HS-5 (cell line): Measurements from ENCODE around the gene ADAMTS17.

Experiments used
- DNase-seq: peaks from one replicate; pipeline ENCODE4 v3.0.0-alpha.2; 2012; ENCODE audit warnings: low read depth

Gene ADAMTS17, protein sequence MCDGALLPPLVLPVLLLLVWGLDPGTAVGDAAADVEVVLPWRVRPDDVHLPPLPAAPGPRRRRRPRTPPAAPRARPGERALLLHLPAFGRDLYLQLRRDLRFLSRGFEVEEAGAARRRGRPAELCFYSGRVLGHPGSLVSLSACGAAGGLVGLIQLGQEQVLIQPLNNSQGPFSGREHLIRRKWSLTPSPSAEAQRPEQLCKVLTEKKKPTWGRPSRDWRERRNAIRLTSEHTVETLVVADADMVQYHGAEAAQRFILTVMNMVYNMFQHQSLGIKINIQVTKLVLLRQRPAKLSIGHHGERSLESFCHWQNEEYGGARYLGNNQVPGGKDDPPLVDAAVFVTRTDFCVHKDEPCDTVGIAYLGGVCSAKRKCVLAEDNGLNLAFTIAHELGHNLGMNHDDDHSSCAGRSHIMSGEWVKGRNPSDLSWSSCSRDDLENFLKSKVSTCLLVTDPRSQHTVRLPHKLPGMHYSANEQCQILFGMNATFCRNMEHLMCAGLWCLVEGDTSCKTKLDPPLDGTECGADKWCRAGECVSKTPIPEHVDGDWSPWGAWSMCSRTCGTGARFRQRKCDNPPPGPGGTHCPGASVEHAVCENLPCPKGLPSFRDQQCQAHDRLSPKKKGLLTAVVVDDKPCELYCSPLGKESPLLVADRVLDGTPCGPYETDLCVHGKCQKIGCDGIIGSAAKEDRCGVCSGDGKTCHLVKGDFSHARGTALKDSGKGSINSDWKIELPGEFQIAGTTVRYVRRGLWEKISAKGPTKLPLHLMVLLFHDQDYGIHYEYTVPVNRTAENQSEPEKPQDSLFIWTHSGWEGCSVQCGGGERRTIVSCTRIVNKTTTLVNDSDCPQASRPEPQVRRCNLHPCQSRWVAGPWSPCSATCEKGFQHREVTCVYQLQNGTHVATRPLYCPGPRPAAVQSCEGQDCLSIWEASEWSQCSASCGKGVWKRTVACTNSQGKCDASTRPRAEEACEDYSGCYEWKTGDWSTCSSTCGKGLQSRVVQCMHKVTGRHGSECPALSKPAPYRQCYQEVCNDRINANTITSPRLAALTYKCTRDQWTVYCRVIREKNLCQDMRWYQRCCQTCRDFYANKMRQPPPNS

DNA sequence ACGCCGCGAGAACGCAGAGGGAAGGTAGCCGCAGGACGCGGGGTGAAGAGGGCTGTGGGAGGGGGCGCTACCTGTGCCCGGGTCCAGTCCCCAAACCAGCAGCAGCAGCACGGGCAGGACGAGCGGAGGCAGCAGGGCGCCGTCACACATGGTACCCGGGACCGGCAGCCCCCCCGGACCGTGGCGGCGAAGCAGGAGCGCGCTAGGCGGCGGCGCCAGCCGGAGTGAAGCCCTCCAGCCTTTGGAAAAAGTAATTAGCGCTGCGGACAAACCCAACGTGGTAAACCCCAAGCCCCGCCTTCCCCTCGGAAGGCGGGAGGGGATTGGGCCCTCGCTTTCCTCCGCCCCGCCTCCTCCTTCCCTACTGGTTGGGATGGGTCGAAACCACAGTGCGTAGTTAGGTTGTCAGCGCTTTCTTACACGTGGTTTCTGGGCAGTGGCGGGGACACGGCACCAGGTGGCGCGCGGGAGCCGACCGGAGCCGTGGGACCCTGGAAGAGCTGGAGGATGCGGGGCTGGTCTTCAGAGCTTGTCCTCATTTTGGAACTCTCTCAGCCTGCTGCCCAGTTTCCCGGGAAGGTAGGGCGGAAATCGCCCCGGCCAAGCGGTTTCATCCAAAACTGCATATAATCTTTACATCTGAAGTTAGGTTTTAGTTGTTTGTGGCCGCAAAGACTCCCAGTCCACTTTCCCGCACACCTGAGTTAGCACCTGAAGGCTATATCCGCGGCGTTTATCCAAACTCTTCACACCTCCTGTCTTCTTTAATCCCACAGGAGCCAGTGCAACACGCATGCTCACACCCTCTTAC, at the start of gene ADAMTS17:
Gene ADAMTS17 (minus strand): TSS at position 226 of the 811 bp plus-strand sequence. CDS start 76 bp downstream, at position 150.
- DNase-seq, result no peak

DNA sequence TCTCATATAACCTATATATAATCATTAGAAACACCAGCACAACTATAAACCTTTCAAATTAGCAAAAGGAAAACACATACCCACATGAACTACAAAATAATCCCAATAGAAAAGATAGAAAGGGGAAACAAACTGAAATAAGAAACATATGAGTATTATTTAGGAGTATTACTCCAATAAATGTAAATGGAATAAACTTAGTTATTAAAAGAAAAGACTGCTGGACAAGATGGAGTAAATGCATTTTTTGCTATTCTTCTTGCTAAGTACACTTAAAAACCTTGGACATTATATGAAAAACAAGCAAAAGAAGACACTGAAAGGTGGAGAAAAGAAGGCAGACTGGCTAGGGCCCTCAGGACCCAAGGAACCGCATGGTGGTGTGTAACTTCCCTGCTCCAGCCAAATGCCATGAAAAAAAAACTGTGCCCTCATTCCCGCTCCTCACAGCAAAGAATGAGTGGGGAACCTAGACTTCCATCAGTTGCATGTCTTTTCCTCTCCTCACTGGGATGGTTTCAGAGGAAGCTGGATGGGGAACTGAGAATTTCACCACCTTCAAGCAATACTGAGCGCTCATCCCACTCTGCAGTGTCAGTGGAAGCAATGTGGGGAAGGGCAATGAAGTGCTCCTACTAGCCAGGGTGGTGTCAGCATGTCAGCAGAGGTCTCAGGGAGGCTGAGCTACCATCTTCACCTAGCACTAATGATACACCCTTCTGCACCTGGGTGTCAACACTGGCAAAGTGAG, 43.7 kb upstream of the ADAMTS17 start:
- DNase-seq, result no peak

DNA sequence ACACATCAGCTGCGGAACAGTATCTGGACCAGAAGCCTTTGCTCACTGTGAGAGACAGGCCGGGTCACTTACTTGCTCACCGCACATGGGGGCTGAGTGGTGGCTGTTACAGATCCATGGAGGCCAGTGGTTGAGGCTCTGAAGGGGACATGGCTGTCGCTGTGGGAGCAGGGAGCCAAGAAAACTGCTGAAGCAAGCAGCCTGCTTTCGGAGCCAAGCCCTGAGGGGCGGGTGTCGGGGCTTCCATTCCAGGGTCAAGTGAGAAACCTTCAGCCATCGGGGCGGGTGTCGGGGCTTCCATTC, 42.3 kb upstream of the ADAMTS17 start:
- DNase-seq, result no peak

DNA sequence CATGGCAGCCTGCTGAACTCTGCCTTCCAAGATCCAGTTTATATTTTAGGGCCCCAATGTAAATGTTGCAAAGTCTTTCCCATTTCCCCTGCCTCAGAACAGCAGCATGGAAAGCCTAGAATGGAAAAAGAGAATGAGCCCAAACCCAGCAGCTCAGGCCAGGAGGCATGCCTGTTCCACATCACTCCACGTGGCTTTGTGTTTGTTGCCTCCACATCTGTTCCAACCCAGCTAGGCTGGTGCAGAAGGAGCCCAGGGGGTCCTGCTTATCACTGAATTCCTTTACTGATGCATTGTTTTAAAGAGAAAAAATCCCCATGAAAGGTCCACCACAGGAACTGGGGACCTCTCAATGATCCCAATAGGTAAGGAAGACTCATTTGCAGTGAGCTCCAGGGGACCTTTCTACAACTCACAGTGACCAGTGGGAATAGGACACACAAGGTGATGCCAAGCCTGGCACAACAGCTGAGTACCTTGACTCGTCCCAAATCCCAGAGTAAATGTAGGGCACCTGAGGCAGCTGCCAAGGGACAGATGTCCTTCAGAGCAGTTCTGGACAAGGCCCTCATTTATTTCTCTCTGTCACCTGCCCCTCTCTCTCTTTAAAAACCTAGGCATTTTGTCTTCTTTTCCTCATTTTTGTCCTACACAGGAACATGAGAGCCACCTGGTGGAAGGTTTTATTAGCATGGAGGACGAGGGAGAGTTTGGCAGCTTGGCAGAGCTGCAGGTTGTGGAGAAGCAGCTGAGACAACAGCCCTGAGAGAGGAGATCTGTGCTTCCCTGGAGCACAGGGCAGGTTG, 41.7 kb upstream of the ADAMTS17 start:
- no peak for DNase-seq

DNA sequence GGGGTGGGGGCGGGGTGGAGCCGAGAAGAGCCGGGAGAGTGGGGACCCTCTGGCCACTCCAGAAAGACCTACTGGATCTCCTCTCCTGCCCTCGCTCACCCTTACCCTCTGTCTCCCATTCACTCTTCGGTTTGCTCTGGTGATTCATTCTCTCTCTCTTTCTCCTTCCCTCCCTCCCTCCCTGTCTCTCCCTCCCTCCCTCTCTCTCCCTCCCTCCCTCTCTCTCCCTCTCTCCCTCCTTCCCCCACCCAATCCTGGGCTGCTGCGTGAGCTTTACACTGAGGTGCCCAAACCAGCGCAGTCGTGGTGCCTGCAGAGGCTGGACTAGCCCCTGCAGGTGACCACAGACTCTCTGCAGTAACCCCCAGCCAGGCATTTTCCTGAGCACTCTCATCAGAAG, 32.2 kb upstream of the ADAMTS17 start:
- no peak for DNase-seq

DNA sequence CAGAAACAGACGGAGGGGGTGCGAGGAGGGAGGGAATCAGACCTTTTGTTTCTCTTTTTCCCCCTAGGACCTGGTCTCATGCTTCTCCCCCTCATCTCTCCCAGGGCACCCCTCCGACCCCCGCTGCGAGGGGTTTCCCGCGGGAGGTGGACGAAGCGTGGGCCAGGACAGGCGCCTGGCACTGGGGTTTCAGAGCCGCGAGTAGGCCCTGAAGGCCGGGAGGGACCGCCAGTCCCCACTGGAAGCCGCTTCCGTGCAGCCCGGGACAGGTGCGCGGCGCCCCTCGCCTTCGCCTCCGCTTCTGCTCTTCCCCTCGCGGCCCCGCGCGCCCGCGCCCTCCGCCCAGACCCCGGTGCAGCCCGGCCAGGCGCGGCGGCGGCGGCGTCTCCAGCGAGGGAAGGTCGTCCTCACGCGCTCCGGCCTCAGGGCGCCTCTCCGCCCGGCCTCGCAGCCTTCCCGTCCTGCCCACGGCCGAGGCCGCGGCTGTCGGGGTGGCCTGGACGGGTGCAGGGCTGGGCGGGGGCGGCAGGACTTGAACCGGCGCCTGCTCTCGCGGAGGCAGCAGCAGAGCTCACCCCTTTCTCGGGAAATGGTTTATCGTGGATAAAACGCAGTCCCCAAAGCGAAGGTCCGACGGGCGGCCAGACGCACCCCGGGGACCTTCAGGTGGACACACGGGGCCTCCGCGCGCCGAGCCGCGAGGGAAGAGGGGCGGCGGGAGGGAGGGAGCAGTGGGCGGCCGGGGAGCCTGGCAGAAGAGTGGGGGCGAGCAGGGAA, 31.5 kb upstream of the ADAMTS17 start:
- DNase-seq, result no peak

DNA sequence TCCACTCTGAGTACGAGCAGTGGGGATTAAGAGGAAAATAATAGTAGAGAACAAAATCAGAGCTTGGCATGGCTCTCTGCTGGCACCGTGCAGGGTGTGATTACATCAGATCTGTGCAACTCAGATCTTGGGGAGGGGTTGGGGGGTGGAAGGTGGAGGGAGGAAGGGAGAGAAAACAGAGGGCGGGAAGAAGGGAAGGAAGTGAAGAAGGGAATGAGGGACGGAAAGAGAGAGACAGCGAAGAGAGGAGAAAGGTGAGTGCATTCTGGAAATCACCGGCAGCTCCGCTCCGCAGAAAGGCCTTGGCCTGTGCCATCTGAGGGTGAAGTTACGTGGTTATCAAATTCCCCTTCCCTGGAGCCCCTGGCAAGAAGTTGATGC, 31.0 kb upstream of the ADAMTS17 start:
- no peak for DNase-seq

DNA sequence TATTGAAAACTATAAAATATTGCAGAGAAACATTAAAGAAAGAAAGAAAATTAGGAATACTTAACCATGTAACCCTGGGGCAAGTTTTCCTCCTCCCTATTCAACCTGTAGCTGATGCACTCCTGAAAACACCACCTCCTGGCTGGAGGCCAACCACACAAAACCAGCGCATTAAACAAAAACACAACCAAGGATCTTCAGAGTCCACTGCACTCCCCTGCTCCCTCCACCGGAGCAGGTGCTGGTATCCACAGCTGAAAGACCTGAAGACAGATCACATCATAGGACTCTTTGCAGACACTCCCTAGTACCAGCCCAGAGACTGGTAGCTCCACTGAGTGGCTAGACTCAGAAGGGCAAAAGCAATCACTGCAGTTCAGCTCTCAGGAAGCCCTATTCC, 13.6 kb upstream of the ADAMTS17 start:
- DNase-seq, result no peak

DNA sequence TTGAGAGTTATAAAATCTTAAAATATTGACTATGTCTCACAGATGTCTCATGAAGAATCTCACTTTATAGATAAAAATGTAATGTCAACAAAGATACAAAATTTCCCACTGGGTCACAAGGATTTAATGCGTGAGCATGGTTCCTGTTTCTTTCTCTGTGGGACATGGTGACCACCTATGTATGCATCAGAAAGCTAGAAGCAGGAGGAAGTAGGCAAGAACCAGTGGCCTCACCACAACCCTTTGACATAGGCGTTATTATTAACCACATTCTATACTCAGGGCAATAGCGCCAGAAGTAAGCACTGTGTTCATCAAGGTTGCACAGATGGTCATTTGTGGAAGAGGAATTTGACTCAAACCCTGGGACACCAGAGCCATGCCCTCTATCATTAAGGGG, 11.7 kb upstream of the ADAMTS17 start:
- DNase-seq, result no peak

DNA sequence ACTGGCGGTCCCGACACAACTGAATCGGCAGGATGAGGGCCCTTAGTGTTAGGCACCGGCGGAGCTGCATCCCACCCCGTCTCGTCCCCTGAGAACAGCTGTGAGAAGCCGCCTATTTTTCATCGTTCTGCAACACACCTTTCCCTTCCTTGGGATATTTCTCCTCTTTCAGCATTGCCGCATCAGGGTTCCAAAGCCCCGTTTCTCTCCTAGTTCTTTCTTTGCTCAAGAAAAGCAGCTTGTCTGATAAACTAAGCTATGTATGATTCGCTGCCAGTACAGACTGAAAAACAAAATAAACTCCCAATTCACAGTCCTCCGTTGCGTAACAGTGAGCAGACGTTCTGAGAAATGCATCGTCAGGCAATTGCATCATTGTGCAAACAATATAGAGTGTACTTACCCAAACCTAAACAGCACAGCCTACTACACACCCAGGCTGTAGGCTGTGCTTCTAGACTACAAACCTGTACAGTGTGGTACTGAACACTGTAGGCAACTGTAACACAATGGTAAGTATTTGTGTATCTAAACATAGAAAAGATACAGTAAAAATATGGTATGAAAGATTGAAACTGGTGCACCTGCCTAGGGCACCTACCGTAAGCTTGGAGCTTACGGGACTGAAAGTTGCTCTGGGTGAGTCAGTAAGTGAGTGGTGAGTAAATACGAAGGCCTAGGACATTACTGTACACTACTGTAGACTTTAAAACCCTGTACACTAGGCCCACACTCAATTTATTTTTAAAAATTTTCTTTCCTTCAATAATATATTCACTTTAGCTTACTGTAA, 8.9 kb upstream of the ADAMTS17 start:
- no peak for DNase-seq

DNA sequence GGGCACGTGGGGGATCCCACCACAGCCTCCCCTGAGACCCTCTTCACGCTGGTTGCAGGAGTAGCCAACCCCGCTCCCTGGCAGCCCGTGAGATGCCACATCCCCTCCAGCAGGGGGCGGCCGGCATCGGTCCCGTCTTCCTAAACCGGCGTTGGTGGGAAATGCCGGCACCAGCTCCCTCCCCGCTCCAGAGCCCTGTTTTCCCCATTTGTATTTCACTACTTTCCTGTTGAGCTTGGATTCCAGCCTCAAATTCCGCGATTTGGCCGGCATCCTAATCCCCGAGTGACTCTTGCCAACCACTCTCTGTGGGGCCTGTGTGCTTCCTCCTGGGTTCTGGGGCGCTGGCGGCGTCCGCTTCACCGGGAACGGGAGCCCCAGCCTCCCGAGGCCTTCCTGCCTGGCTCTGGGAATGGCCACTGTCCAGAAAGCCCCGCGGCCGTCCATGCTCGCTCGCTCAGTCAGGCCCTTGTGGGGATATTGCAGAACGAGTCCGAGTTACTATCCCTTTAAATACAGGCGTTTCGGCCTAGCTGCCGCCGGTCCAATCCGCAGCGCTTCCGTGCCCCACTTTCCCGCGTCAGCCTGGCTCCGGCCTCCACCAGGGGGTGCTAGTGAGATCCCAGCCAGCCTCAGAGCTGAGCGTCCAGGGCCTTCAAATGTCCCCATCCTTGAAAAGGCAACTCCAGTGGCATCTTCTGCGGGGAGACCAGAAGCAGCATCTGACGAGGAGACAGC, 8.1 kb upstream of the ADAMTS17 start:
- DNase-seq, result no peak

DNA sequence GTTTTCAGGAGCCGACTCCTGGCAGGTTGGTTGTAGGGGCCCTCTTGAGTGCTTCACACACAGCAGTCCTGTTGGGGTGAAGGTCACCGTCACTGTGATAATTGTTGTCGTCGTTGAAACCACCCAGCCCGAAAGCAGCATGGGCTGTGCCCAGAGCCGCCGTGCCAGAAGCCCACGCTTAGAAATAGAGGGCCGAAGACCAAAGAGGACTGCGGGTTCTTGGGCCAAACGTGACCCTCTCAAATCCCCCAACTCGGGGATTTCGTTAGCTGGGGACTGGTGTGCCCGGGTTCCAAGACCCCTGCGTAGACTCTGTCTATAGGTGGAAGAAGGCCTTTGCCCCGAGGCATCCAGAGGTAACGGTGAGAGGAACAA, 7.5 kb upstream of the ADAMTS17 start:
- no peak for DNase-seq

DNA sequence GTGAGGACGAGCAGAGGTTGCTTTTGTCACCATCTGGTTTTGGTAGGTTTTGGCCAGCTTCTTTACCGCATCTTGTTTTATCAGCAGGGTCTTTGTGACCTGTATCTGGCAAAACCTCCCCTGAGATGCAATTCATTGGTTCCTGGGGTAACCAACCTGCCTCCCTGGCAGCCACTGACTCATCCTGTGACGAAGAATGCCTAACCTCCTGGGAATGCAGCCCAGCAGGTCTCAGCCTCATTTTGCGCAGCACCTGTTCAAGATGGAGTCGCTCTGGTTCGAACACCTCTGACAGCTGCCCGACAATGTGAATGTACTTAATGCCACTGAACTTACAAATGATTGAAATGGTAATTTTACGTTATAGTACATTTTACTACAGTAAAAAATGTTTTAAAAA, 6.8 kb upstream of the ADAMTS17 start:
- DNase-seq, result no peak

DNA sequence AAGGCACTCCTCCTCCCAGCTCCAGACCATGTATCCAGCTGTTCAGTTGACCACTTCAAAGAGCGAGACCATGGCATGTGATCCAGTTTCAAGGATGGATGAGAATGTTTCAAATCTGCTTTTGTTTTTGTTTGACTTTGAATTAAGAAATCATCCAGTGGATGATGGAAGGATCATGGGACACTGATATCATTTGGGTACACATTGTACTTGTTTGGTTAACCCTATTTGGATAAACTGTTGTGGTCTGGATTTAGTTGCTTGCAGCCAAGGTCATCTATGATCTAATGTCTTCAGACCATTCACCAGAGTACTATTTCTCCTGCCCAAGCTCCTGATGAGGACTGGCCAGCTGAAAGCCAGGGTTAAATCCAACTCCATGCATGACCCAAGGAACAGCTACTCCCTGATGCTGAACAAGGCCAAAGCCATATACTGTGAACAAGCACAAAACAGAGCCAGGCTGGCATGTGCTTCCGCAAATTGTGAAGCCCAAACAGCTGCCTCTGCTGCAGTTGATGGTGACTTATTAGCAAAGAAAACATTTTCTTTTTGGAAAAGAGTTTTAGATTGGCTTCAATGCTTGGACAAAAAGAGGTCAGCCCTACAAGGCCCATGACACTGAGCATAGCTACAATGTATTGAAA, 5.2 kb upstream of the ADAMTS17 start:
- no peak for DNase-seq

DNA sequence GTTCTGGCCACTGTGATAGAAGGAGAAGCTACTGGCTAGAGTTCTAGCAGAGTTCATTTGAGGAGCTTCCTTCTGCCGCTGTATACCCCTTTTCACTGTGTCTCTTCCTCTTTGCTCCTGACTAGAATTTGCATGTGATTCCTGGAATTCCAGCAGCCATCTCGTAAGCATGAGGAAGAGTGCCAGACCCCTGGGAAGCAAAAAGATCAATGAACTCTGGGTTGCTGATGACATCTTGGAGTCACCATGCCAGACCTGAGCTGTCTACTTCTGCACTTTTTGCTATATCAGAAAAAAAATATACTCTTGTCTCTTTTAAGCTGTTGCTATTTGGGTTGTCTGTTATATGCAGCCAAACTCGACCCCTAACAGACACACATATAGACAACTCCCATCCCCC, 3.7 kb upstream of the ADAMTS17 start:
- no peak for DNase-seq

DNA sequence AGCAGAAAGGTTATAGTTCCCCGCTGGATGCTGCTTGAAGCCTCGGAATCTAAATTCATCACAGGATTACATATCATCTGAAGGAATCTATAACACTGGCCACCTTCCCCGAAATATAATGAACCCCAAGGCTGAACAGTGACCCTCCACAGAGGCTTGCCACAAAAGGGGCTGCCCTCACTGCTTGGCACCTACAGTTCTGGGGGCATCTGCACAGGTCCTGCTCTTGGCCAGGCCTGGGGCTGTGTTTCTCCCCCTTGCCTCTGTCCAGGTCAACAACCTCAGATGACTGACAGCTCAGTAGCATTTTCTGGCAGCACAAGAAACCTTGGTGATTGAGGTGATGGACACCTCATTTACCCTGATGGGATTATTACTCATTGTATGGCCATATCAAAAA, 1.5 kb upstream of the ADAMTS17 start:
- no peak for DNase-seq

DNA sequence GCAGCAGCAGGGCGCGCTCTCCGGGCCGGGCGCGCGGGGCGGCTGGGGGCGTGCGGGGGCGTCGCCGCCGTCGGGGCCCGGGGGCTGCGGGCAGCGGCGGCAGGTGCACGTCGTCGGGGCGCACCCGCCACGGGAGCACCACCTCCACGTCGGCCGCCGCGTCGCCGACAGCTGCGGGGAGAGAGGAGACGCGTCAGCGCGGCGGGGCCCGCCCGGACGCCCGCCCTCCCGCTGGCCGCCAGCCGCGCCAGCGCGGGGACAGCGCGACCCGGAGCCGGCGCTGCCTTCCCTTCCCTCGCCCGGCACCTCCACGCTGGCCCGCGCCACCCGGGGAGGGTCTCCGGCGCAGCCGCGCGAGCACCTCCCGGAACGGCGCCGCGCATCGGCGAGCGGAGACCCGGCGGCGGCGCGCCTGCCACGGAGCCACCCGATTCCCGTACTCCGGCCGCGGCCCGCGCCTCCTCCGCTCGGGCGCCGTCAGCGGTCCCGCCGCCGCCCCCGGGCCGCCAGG, 481 bp downstream of the ADAMTS17 start:
- no peak for DNase-seq
